Fibroblast of lung (primary cell): ENCODE results near the gene LHFPL6. TPM values are rescaled to one million over a fixed set of nuclear protein-coding genes. Genes with fewer than 3 reads are reported as not detected.

Experiments
- DNase-seq, 2 donors: peaks; one replicate each; pipeline versions ENCODE4 v3.0.0 to v3.0.0-alpha.2; 2010; ENCODE audit warnings: low read depth in 2 of 2
- H2AFZ ChIP-seq: 2 replicates; pipeline ENCODE4 v1.5.1; 2012; ENCODE audit warnings: low read length, control low read depth, inconsistent platforms
- H3K27ac ChIP-seq: 2 replicates; pipeline ENCODE4 v1.5.1; 2011; ENCODE audit warnings: low read length, control low read depth; ENCODE audit not compliant: insufficient read depth
- H3K27me3 ChIP-seq: 2 replicates; pipeline ENCODE4 v1.5.1; 2011; ENCODE audit warnings: mild to moderate bottlenecking, low read length; ENCODE audit not compliant: control insufficient read depth, insufficient read depth
- H3K36me3 ChIP-seq: 2 replicates; pipeline ENCODE4 v1.5.1; 2011; ENCODE audit warnings: low read length; ENCODE audit not compliant: control insufficient read depth, insufficient read depth
- H3K4me1 ChIP-seq: 2 replicates; pipeline ENCODE4 v1.5.1; 2011; ENCODE audit warnings: low read length; ENCODE audit not compliant: control insufficient read depth, insufficient read depth; ENCODE audit errors: extremely low read depth
- H3K4me2 ChIP-seq: 2 replicates; pipeline ENCODE4 v1.5.1; 2011; ENCODE audit warnings: low read length, control low read depth; ENCODE audit not compliant: insufficient read depth; ENCODE audit errors: extremely low read depth
- H3K4me3 ChIP-seq, 4 experiments: fragments of 200-600 bp in 1 of 4; sonication (generic) in 1 of 4; replicated peaks in 1 of 4; 2 replicates each; pipeline ENCODE4 v1.5.1; 2011 to 2016; ENCODE audit warnings: low read length in 4 of 4, low read depth in 3 of 4, mild to moderate bottlenecking in 3 of 4, control low read depth in 2 of 4, inconsistent platforms in 1 of 4, mixed read lengths in 1 of 4; ENCODE audit not compliant: insufficient read depth in 1 of 4; ENCODE audit errors: control extremely low read depth in 1 of 4
- H3K79me2 ChIP-seq: 2 replicates; pipeline ENCODE4 v1.5.1; 2012; ENCODE audit warnings: mild to moderate bottlenecking, low read length, inconsistent platforms; ENCODE audit not compliant: control insufficient read depth, insufficient read depth
- H3K9ac ChIP-seq: 2 replicates; pipeline ENCODE4 v1.5.1; 2011; ENCODE audit warnings: mild to moderate bottlenecking, low read length, control low read depth; ENCODE audit not compliant: insufficient read depth
- H3K9me3 ChIP-seq: 2 replicates; pipeline ENCODE4 v1.5.1; 2012; ENCODE audit warnings: low read depth, low read length; ENCODE audit not compliant: control insufficient read depth, insufficient read depth
- H4K20me1 ChIP-seq: 2 replicates; pipeline ENCODE4 v1.5.1; 2011; ENCODE audit warnings: low read length; ENCODE audit not compliant: control insufficient read depth, insufficient read depth; ENCODE audit errors: extremely low read depth
- EZH2 ChIP-seq: IDR thresholded peaks from 2 replicates; pipeline ENCODE4 v1.5.1; 2012; ENCODE audit warnings: low read length, control low read depth, mild to moderate bottlenecking; ENCODE audit errors: missing control alignments
- polyA plus RNA-seq, 2 donors: library from polyadenylated mRNA; depleted of rRNA in 1 of 2; stranded (reverse) in 1 of 2; unstranded in 1 of 2; fragments of >200 nt; gene quantifications; 2 replicates each; pipeline ENCODE4 v1.2.1, GENCODE V29; 2011 to 2012; ENCODE audit warnings: missing spikeins in 1 of 2
- total RNA-seq: library from RNA; depleted of rRNA; stranded (reverse); fragments of >200 nt; gene quantifications from 2 replicates; pipeline ENCODE4 v1.2.1, GENCODE V29; 2014
- TF ChIP-seq, protein P1 (sequence below), 2 donors: IDR thresholded peaks in 1 of 2; conservative IDR thresholded peaks in 1 of 2; 1 replicate in 1 of 2; 2 replicates in 1 of 2; pipeline ENCODE4 v1.5.1; 2011 to 2012; ENCODE audit warnings: low read length in 2 of 2, control low read depth in 1 of 2, inconsistent platforms in 1 of 2, low read depth in 1 of 2, mild to moderate bottlenecking in 1 of 2

The LHFPL6 gene
- total and polyA plus RNA-seq, 2 donors (not counting 1 experiment from before 2014, with no cell fraction given), result 42.4 to 86.8 TPM

GRCh38 chr13:39566216-39566869, 36.6 kb downstream of the LHFPL6 start:
- no peak overlapping the region for H2AFZ ChIP-seq
- peak overlapping the region; percentile 36 for H3K27ac ChIP-seq
- H3K4me2 ChIP-seq, result peak overlapping the region; percentile 34
- H3K36me3 ChIP-seq, result no peaks in the 10 kb centered on the region
- peaks cover 15% of the 10 kb centered on the region for H3K4me1 ChIP-seq
- no peak overlapping the region for H3K9ac ChIP-seq
- peaks cover 8% of the 10 kb centered on the region for H3K79me2 ChIP-seq
- no peaks in the 10 kb centered on the region for H3K9me3 ChIP-seq
- no peak overlapping the region for H3K4me3 ChIP-seq
- no peaks in the 10 kb centered on the region for H3K27me3 ChIP-seq
- no peaks in the 10 kb centered on the region for H4K20me1 ChIP-seq
- no peak for DNase-seq
- no peak for TF ChIP-seq EZH2
- TF ChIP-seq, protein P1, sequence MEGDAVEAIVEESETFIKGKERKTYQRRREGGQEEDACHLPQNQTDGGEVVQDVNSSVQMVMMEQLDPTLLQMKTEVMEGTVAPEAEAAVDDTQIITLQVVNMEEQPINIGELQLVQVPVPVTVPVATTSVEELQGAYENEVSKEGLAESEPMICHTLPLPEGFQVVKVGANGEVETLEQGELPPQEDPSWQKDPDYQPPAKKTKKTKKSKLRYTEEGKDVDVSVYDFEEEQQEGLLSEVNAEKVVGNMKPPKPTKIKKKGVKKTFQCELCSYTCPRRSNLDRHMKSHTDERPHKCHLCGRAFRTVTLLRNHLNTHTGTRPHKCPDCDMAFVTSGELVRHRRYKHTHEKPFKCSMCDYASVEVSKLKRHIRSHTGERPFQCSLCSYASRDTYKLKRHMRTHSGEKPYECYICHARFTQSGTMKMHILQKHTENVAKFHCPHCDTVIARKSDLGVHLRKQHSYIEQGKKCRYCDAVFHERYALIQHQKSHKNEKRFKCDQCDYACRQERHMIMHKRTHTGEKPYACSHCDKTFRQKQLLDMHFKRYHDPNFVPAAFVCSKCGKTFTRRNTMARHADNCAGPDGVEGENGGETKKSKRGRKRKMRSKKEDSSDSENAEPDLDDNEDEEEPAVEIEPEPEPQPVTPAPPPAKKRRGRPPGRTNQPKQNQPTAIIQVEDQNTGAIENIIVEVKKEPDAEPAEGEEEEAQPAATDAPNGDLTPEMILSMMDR (conservative IDR thresholded peaks at IDR 0.05 in 1 of 2, IDR thresholded peaks at IDR 0.05 in 1 of 2; ENCODE audit: low read depth in 1 of 2, low read length in 2 of 2), result no peak

DNA sequence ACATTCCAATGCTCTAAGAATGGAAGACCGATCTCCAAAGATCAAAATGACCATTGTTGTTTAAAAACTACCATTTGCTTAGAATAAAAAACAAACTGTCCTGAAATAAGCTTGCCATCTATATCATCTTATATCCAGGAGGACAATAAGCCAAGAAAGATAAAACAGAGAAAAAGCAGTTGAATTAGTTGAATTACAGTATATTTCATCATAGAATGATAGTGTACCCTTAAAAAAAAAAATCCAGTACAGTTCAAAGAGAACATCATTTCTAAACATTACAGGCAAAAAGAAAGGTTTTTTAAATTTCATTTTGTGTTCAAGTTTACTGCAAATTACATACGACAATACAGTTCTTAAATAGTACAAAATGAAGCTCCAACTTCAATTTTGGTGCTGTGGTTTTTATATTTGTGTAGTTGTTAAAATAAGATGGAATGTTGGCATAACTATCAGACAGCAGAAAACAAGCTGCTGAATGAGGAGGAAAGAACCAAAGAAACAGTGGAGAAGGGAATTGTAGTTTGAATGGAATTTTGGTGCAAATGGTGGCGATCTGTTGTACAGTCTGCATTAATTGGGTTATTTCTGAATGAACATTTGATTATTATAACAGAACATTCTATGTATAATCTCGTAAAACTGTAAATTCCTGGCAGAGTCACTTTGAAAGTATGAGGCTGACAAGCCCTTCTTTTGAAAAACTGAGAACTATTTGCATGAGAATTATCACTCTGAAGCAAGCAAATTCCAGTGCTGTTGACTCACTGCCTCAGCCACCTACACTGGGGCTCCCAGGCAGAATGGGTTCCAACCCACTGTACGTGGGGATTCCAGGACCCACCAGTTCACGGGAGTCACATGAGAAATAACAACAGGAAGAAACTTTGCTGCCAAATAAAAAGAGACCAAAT, 37.7 kb downstream of the LHFPL6 start:
- Histone ChIP-seq H3K27ac (peak overlapping the region; percentile 64), H3K4me3 (peak overlapping the region in 2 of 4 experiments; percentile 21 to 40), H4K20me1 (no peaks in the 10 kb centered on the region), H3K9me3 (no peaks in the 10 kb centered on the region), H3K27me3 (no peaks in the 10 kb centered on the region), H3K4me1 (peaks cover 15% of the 10 kb centered on the region), H2AFZ (no peak overlapping the region), H3K36me3 (no peaks in the 10 kb centered on the region), H3K79me2 (peaks cover 8% of the 10 kb centered on the region), H3K9ac (no peak overlapping the region), H3K4me2 (peak overlapping the region; percentile 63)
- TF ChIP-seq, protein P1 (conservative IDR thresholded peaks at IDR 0.05 in 1 of 2, IDR thresholded peaks at IDR 0.05 in 1 of 2; ENCODE audit: low read depth in 1 of 2, low read length in 2 of 2), result no peak
- DNase-seq, result peak; percentile 81 to 98

- H3K79me2 ChIP-seq, result peaks cover 8% of the 10 kb centered on the region
- no peak overlapping the region for H3K9ac ChIP-seq
- H3K36me3 ChIP-seq, result no peaks in the 10 kb centered on the region
- H4K20me1 ChIP-seq, result no peaks in the 10 kb centered on the region
- no peaks in the 10 kb centered on the region for H3K9me3 ChIP-seq
- H2AFZ ChIP-seq, result no peak overlapping the region
- H3K4me3 ChIP-seq, result no peak overlapping the region
- no peak overlapping the region for H3K27ac ChIP-seq
- H3K27me3 ChIP-seq, result no peaks in the 10 kb centered on the region
- no peak for TF ChIP-seq EZH2
- TF ChIP-seq, protein P1 (conservative IDR thresholded peaks at IDR 0.05 in 1 of 2, IDR thresholded peaks at IDR 0.05 in 1 of 2; ENCODE audit: low read depth in 1 of 2, low read length in 2 of 2), result no peak
- H3K4me2 ChIP-seq, result no peak overlapping the region
- peak in 1 of 2 donors; percentile 51 for DNase-seq
- H3K4me1 ChIP-seq, result peaks cover 15% of the 10 kb centered on the region
These were observed 39.6 kb downstream of the LHFPL6 start for GRCh38 chr13:39563470-39563735.
